Measurements from ENCODE around the gene DCTPP1.

DNA sequence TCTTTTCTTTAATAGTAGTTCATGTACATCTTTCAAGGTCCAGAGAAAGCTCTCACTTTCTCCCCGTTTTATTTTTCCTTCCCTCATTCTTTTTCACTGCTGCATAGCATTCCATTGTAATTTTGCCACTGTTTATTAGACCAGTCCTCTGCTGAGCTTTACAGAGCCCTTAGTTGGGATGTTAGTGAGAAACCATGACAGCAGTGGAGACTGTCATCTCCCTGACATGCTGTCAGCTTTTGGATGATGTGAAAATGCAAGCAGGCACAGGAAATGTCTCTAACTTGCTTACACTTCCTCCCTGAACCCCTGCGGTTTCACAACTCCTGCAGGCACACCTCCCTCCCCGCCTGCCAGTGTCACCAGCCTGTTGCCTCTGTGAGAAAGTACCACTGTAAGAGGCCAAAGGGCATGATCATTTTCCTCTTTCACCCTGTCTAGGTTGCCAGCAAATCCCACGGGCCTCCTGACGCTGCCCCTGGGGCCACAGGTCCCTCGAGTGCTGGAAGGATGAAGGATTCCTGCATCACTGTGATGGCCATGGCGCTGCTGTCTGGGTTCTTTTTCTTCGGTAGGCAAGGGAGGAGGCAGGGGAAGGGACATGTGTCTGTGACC, 42.6 kb upstream of the DCTPP1 start, which contains the start of gene ITGAL:
- peak in 1 of 2 donors; percentile 32 for TF ChIP-seq POLR2A (IDR thresholded peaks at IDR 0.05)
- TF ChIP-seq, protein P1, sequence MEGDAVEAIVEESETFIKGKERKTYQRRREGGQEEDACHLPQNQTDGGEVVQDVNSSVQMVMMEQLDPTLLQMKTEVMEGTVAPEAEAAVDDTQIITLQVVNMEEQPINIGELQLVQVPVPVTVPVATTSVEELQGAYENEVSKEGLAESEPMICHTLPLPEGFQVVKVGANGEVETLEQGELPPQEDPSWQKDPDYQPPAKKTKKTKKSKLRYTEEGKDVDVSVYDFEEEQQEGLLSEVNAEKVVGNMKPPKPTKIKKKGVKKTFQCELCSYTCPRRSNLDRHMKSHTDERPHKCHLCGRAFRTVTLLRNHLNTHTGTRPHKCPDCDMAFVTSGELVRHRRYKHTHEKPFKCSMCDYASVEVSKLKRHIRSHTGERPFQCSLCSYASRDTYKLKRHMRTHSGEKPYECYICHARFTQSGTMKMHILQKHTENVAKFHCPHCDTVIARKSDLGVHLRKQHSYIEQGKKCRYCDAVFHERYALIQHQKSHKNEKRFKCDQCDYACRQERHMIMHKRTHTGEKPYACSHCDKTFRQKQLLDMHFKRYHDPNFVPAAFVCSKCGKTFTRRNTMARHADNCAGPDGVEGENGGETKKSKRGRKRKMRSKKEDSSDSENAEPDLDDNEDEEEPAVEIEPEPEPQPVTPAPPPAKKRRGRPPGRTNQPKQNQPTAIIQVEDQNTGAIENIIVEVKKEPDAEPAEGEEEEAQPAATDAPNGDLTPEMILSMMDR (IDR thresholded peaks at IDR 0.05) = no peak
